NCI-H526 (cell line): ENCODE data around the gene RELN.
"Not testable (repeated sequence)": the region's sequence is repeated elsewhere in the genome, so short reads cannot be mapped to it uniquely, and the experiment has no call there.

Experiments
- DNase-seq, 2 experiments: peaks; one replicate each; lab custom pipeline; 2025; lab: John Stamatoyannopoulos, UW

Gene RELN

GRCh38 chr7:103487419-103487818 is 502.0 kb downstream of the RELN start:
- no peak for DNase-seq

GRCh38 chr7:103486873-103487272 is 502.6 kb downstream of the RELN start:
- DNase-seq, result not testable (repeated sequence)

GRCh38 chr7:103480771-103481170 is 508.7 kb downstream of the RELN start:
- no peak for DNase-seq

GRCh38 chr7:103474956-103475355 is 514.5 kb downstream of the RELN start:
- DNase-seq, result no peak

- no peak for DNase-seq
Observed at GRCh38 chr7:103469095-103469948, 520.1 kb downstream of the RELN start.

GRCh38 chr7:103466814-103467213 is 522.6 kb downstream of the RELN start:
- no peak for DNase-seq

- no peak for DNase-seq
Observed at GRCh38 chr7:103462358-103462757, 527.1 kb downstream of the RELN start.

GRCh38 chr7:103447073-103447960 is 542.1 kb downstream of the RELN start:
- DNase-seq, result peak; percentile 85 to 94

GRCh38 chr7:103446049-103446520 is 543.4 kb downstream of the RELN start, which contains the start of gene SLC26A5:
SLC26A5 (minus strand) TSS chr7:103446207; CDS start chr7:103421514, 24,693 bp downstream.
- DNase-seq, result peak in 1 of 2 experiments; percentile 91

- DNase-seq, result peak in 1 of 2 experiments; percentile 68
Observed at GRCh38 chr7:103445228-103446048, 544.0 kb downstream of the RELN start.

- DNase-seq, result no peak
Observed at GRCh38 chr7:103439661-103440060, 549.8 kb downstream of the RELN start.

GRCh38 chr7:103437623-103438022 is 551.8 kb downstream of the RELN start:
- DNase-seq, result no peak

- DNase-seq, result no peak
Observed at GRCh38 chr7:103432712-103433111, 556.7 kb downstream of the RELN start.

GRCh38 chr7:103425177-103425576 is 564.3 kb downstream of the RELN start:
- no peak for DNase-seq

GRCh38 chr7:103423467-103424179 is 565.8 kb downstream of the RELN start:
- no peak for DNase-seq
